Measurements from ENCODE around the gene PROSER3. TPM values are rescaled to one million over a fixed set of nuclear protein-coding genes. Genes with fewer than 3 reads are reported as not detected.

PROSER3 gene
- total RNA-seq, 4 donors from 2014 or later = 9.6 to 23.8 (median 17.1) TPM

GRCh38 chr19:35716801-35717664, 40.9 kb upstream of the PROSER3 start:
- TF ChIP-seq POLR2AphosphoS5 (IDR thresholded peaks at IDR 0.05) (no peak), POLR2A (IDR thresholded peaks at IDR 0.05) (peak in 1 of 2 donors; percentile 6), EP300 (IDR thresholded peaks at IDR 0.05) (no peak), CTCF (IDR thresholded peaks at IDR 0.05) (peak; percentile 66 to 87)
- H3K27ac ChIP-seq = peak overlapping the region; percentile 91
- H3K4me3 ChIP-seq = peak overlapping the region; percentile 89
- H3K36me3 ChIP-seq = peaks cover 17% of the 10 kb centered on the region
- H3K9me3 ChIP-seq = no peaks in the 10 kb centered on the region
- WGBS = 1% methylated on average over 15 of the region's 77 CpGs
- no peaks in the 10 kb centered on the region for H3K27me3 ChIP-seq
- peaks cover 34% of the 10 kb centered on the region for H3K4me1 ChIP-seq
- DNase-seq (ENCODE audit: low spot score in 2 of 2) = peak; percentile 96 to 97

GRCh38 chr19:35717665-35718344, 40.2 kb upstream of the PROSER3 start, which contains the start of gene KMT2B:
KMT2B (plus strand) TSS chr19:35718003; CDS start chr19:35718019, 16 bp downstream.
- TF ChIP-seq EP300 (IDR thresholded peaks at IDR 0.05) (no peak), CTCF (IDR thresholded peaks at IDR 0.05) (no peak), POLR2AphosphoS5 (IDR thresholded peaks at IDR 0.05) (no peak), POLR2A (IDR thresholded peaks at IDR 0.05) (no peak)
- H3K4me3 ChIP-seq = peak within 1 kb of the TSS; percentile 89
- no CpG with 5 or more reads among the region's 109 CpGs for WGBS
- peak within 1 kb of the TSS; percentile 91 for H3K27ac ChIP-seq
- no peaks in the 10 kb centered on the region for H3K9me3 ChIP-seq
- DNase-seq (ENCODE audit: low spot score in 2 of 2) = no peak
- H3K4me1 ChIP-seq = peaks cover 34% of the 10 kb centered on the region
- peaks cover 25% of the 10 kb centered on the region for H3K36me3 ChIP-seq
- no peaks in the 10 kb centered on the region for H3K27me3 ChIP-seq

- peaks cover 34% of the 10 kb centered on the region for H3K4me1 ChIP-seq
- WGBS = 8% methylated on average over 5 of the region's 42 CpGs
- peak overlapping the region; percentile 89 for H3K4me3 ChIP-seq
- peaks cover 31% of the 10 kb centered on the region for H3K36me3 ChIP-seq
- H3K27ac ChIP-seq = peak overlapping the region; percentile 91
- TF ChIP-seq EP300 (IDR thresholded peaks at IDR 0.05) (no peak), POLR2A (IDR thresholded peaks at IDR 0.05) (no peak)
- no peaks in the 10 kb centered on the region for H3K27me3 ChIP-seq
- peak in 1 of 2 donors; percentile 81 for DNase-seq (ENCODE audit: low spot score in 2 of 2)
- no peaks in the 10 kb centered on the region for H3K9me3 ChIP-seq
Measured at GRCh38 chr19:35718345-35719041, 39.5 kb upstream of the PROSER3 start.

- 91% methylated on average over 26 of the region's 32 CpGs for WGBS
- Histone ChIP-seq H3K27me3 (no peaks in the 10 kb centered on the region), H3K4me1 (peaks cover 34% of the 10 kb centered on the region), H3K9me3 (no peaks in the 10 kb centered on the region), H3K4me3 (no peak overlapping the region), H3K27ac (no peak overlapping the region), H3K36me3 (peaks cover 42% of the 10 kb centered on the region)
- no peak for DNase-seq (ENCODE audit: low spot score in 2 of 2)
- TF ChIP-seq POLR2A (IDR thresholded peaks at IDR 0.05) (no peak), POLR2AphosphoS5 (IDR thresholded peaks at IDR 0.05) (no peak), EP300 (IDR thresholded peaks at IDR 0.05) (no peak), CTCF (IDR thresholded peaks at IDR 0.05) (no peak)
Measured at GRCh38 chr19:35719402-35720162, 38.4 kb upstream of the PROSER3 start.

GRCh38 chr19:35720163-35720524, 37.8 kb upstream of the PROSER3 start:
- Histone ChIP-seq H3K36me3 (peaks cover 48% of the 10 kb centered on the region), H3K4me3 (no peak overlapping the region)
- 93% methylated on average over 9 of the region's 9 CpGs for WGBS

More at GRCh38 chr19:35720163-35720524, 37.8 kb upstream of the PROSER3 start:
- TF ChIP-seq EP300 (IDR thresholded peaks at IDR 0.05) (no peak), POLR2AphosphoS5 (IDR thresholded peaks at IDR 0.05) (no peak), POLR2A (IDR thresholded peaks at IDR 0.05) (no peak), CTCF (IDR thresholded peaks at IDR 0.05) (no peak)
- Histone ChIP-seq H3K4me1 (peaks cover 33% of the 10 kb centered on the region), H3K9me3 (no peaks in the 10 kb centered on the region), H3K27me3 (no peaks in the 10 kb centered on the region), H3K27ac (no peak overlapping the region)
- no peak for DNase-seq (ENCODE audit: low spot score in 2 of 2)

Measured in suprapubic skin (tissue), 4 donors.